GM19351 (cell line): Measurements from ENCODE around the gene S1PR2.
"Not testable (repeated sequence)": the region's sequence is repeated elsewhere in the genome, so short reads cannot be mapped to it uniquely, and the experiment has no call there.

Experiments used
- ATAC-seq: cut with Tn5 transposase; IDR thresholded peaks from one replicate; pipeline ENCODE4 v1.9.1; 2021; ENCODE audit warnings: mild to moderate bottlenecking, moderate library complexity; ENCODE audit not compliant: unreplicated experiment

S1PR2 gene

GRCh38 chr19:10193790-10194499 lies 37.2 kb downstream of the S1PR2 start:
- no peak for ATAC-seq

GRCh38 chr19:10192922-10193321 lies 38.2 kb downstream of the S1PR2 start:
- no peak for ATAC-seq

- no peak for ATAC-seq
These were observed 39.8 kb downstream of the S1PR2 start for GRCh38 chr19:10191347-10191746.

- no peak for ATAC-seq
These were observed 41.1 kb downstream of the S1PR2 start for GRCh38 chr19:10190026-10190425.

- ATAC-seq: no peak
These were observed 41.5 kb downstream of the S1PR2 start for GRCh38 chr19:10189616-10190015.

- ATAC-seq: no peak
These were observed 43.8 kb downstream of the S1PR2 start for GRCh38 chr19:10187315-10187714.

- ATAC-seq: no peak
These were observed 46.5 kb downstream of the S1PR2 start for GRCh38 chr19:10184636-10185035.

- ATAC-seq: no peak
These were observed 47.2 kb downstream of the S1PR2 start for GRCh38 chr19:10183926-10184325.

- ATAC-seq: no peak
These were observed 48.3 kb downstream of the S1PR2 start for GRCh38 chr19:10182847-10183246.

- no peak for ATAC-seq
These were observed 49.1 kb downstream of the S1PR2 start for GRCh38 chr19:10182076-10182475.

- ATAC-seq: no peak
These were observed 50.7 kb downstream of the S1PR2 start for GRCh38 chr19:10180459-10180858.

- ATAC-seq: not testable (repeated sequence)
These were observed 51.1 kb downstream of the S1PR2 start for GRCh38 chr19:10180024-10180423.

- ATAC-seq: no peak
These were observed 57.6 kb downstream of the S1PR2 start for GRCh38 chr19:10173527-10173926.
